PC-3 (cell line): ENCODE data around the gene ALDOC. TPM values are rescaled to one million over a fixed set of nuclear protein-coding genes. Genes with fewer than 3 reads are reported as not detected.

Experiments
- ATAC-seq: fragments of 200-7000 bp; cut with Tn5 transposase; 2 replicates; pipeline ENCODE4 v1.9.1; 2020; ENCODE audit warnings: mild to moderate bottlenecking, moderate library complexity
- BruUV-seq: library from RNA; stranded (reverse); fragments of 400-500 nt; replicated peaks from 2 replicates; lab custom pipeline; 2021; lab: Mats Ljungman, UMichigan
- CTCF ChIA-PET: fragments of 300-600 bp; sonication (Branson Sonifier 250); formaldehyde crosslinking; loops from one replicate; lab custom pipeline; 2022; ENCODE audit warnings: antibody characterized with exemption; lab: Charles Lee
- POLR2A ChIA-PET: fragments of 300-600 bp; sonication (Branson Sonifier 250); formaldehyde crosslinking; loops from one replicate; lab custom pipeline; 2022; ENCODE audit warnings: antibody characterized with exemption; ENCODE audit not compliant: unreplicated experiment; lab: Charles Lee
- DNase-seq: peaks from one replicate; pipeline ENCODE4 v3.0.0-alpha.2; 2015
- H2AFZ ChIP-seq: fragments of 300-600 bp; sonication (generic); 2 replicates; pipeline ENCODE4 v1.6.0; 2016; ENCODE audit warnings: antibody characterized with exemption, low read length
- H3F3A ChIP-seq: fragments of 300-600 bp; sonication (generic); one replicate; pipeline ENCODE4 v1.6.0; 2017; ENCODE audit warnings: antibody characterized with exemption, low read length, control low read depth, mild to moderate bottlenecking; ENCODE audit not compliant: unreplicated experiment
- H3K27ac ChIP-seq: fragments of 300-600 bp; sonication (generic); 2 replicates; pipeline ENCODE4 v1.5.1; 2016; ENCODE audit warnings: mild to moderate bottlenecking, low read length
- H3K27me3 ChIP-seq: fragments of 300-600 bp; sonication (generic); 2 replicates; pipeline ENCODE4 v1.6.1; 2016; ENCODE audit warnings: low read length, mixed read lengths
- H3K36me3 ChIP-seq: fragments of 300-600 bp; sonication (generic); 2 replicates; pipeline ENCODE4 v1.6.1; 2016; ENCODE audit warnings: low read depth, mixed run types, low read length, mixed read lengths
- H3K4me1 ChIP-seq: fragments of 300-600 bp; sonication (generic); 2 replicates; pipeline ENCODE4 v1.5.1; 2016; ENCODE audit warnings: low read length; ENCODE audit not compliant: insufficient read depth
- H3K4me2 ChIP-seq: fragments of 300-600 bp; sonication (generic); 2 replicates; pipeline ENCODE4 v1.6.0; 2016; ENCODE audit warnings: low read length
- H3K4me3 ChIP-seq: fragments of 300-600 bp; sonication (generic); 2 replicates; pipeline ENCODE4 v1.5.1; 2016; ENCODE audit warnings: mild to moderate bottlenecking, low read length, mixed read lengths
- H3K79me2 ChIP-seq: fragments of 300-600 bp; sonication (generic); 2 replicates; pipeline ENCODE4 v1.6.1; 2017; ENCODE audit warnings: low read length, mixed read lengths
- H3K9ac ChIP-seq: fragments of 300-600 bp; sonication (generic); 2 replicates; pipeline ENCODE4 v1.6.0; 2016; ENCODE audit warnings: mild to moderate bottlenecking, low read length
- H3K9me2 ChIP-seq: fragments of 300-600 bp; sonication (generic); replicated peaks from 2 replicates; pipeline ENCODE4 v1.6.1; 2016; ENCODE audit warnings: mixed run types, low read length, mixed read lengths
- H3K9me3 ChIP-seq: fragments of 300-600 bp; sonication (generic); 2 replicates; pipeline ENCODE4 v1.6.1; 2016; ENCODE audit warnings: low read length, mixed read lengths
- H4K20me1 ChIP-seq: fragments of 300-600 bp; sonication (generic); 2 replicates; pipeline ENCODE4 v1.6.1; 2016; ENCODE audit warnings: low read length, mixed read lengths
- CTCF ChIP-seq: fragments of 300-600 bp; sonication (generic); conservative IDR thresholded peaks from 2 replicates; pipeline ENCODE4 v1.5.1; 2017; ENCODE audit warnings: antibody characterized with exemption, low read depth, mild to moderate bottlenecking, low read length
- EZH2 ChIP-seq: fragments of 300-600 bp; sonication (generic); IDR thresholded peaks from one replicate; pipeline ENCODE4 v1.6.1; 2017; ENCODE audit warnings: antibody characterized with exemption, mild to moderate bottlenecking, low read length; ENCODE audit not compliant: unreplicated experiment
- EZH2phosphoT487 ChIP-seq: fragments of 300-600 bp; sonication (generic); IDR thresholded peaks from 2 replicates; pipeline ENCODE4 v1.6.1; 2018; ENCODE audit warnings: mild to moderate bottlenecking, antibody characterized with exemption, low read length, borderline replicate concordance
- intact Hi-C: fragments of 100-400 bp; cut with micrococcal nuclease; formaldehyde crosslinking; loops from 2 replicates; pipeline ENCODE4 v1.9.0; 2023
- total RNA-seq: library from RNA; depleted of rRNA; stranded (reverse); fragments of >200 nt; gene quantifications from 2 replicates; pipeline ENCODE4 v1.2.3, GENCODE V29; 2014

ALDOC gene
- total RNA-seq, 1 experiment from 2014 or later: 42.6 TPM

GRCh38 chr17:28533091-28533807 lies 43.4 kb downstream of the ALDOC start:
- no peaks in the 10 kb centered on the region for H3K9me2 ChIP-seq
- ChIA-PET POLR2A (no interaction called here), CTCF (no interaction called here)
- H2AFZ ChIP-seq: no peak overlapping the region
- H3K36me3 ChIP-seq: no peaks in the 10 kb centered on the region
- H3K9me3 ChIP-seq: no peaks in the 10 kb centered on the region
- H3K4me2 ChIP-seq: no peak overlapping the region
- no peaks in the 10 kb centered on the region for H4K20me1 ChIP-seq
- TF ChIP-seq CTCF (no peak), EZH2phosphoT487 (no peak), EZH2 (no peak)
- no TSS peak for BruUV-seq
- H3K27ac ChIP-seq: peak overlapping the region; percentile 12; the same call in 1 of the 2 replicates
- DNase-seq (no peak), ATAC-seq (peak; percentile 36)
- peaks cover 17% of the 10 kb centered on the region for H3K4me1 ChIP-seq
- no peaks in the 10 kb centered on the region for H3F3A ChIP-seq
- no peaks in the 10 kb centered on the region for H3K79me2 ChIP-seq
- intact Hi-C loops: no loop called here
- no peak overlapping the region for H3K4me3 ChIP-seq
- H3K27me3 ChIP-seq: no peaks in the 10 kb centered on the region
- H3K9ac ChIP-seq: no peak overlapping the region

- Histone ChIP-seq H3K4me1 (peaks cover 27% of the 10 kb centered on the region), H3K27me3 (no peaks in the 10 kb centered on the region), H3K27ac (no peak overlapping the region), H3K79me2 (no peaks in the 10 kb centered on the region), H3K9ac (no peak overlapping the region), H3K9me3 (no peaks in the 10 kb centered on the region), H3K9me2 (no peaks in the 10 kb centered on the region), H3K36me3 (no peaks in the 10 kb centered on the region), H3F3A (no peaks in the 10 kb centered on the region), H3K4me2 (no peak overlapping the region), H3K4me3 (no peak overlapping the region), H4K20me1 (no peaks in the 10 kb centered on the region), H2AFZ (no peak overlapping the region)
- no TSS peak for BruUV-seq
- POLR2A ChIA-PET: no interaction called here
- intact Hi-C loops: no loop called here
- CTCF ChIA-PET: no interaction called here
- TF ChIP-seq CTCF (no peak), EZH2 (no peak), EZH2phosphoT487 (no peak)
- no peak for ATAC-seq
- DNase-seq: no peak
These were observed 44.4 kb downstream of the ALDOC start for GRCh38 chr17:28532050-28532960.
